HG02571 (cell line): ENCODE data around the gene HIP1.
"Not testable (repeated sequence)": the region's sequence is repeated elsewhere in the genome, so short reads cannot be mapped to it uniquely, and the experiment has no call there.

Source experiments
- ATAC-seq: cut with Tn5 transposase; IDR thresholded peaks from one replicate; pipeline ENCODE4 v1.9.1; 2021; ENCODE audit warnings: mild to moderate bottlenecking, moderate library complexity; ENCODE audit not compliant: unreplicated experiment

Gene HIP1

GRCh38 chr7:75583255-75583654 lies 155.5 kb downstream of the HIP1 start:
- no peak for ATAC-seq

GRCh38 chr7:75579899-75580298 lies 158.8 kb downstream of the HIP1 start:
- ATAC-seq = no peak

GRCh38 chr7:75578081-75578480 lies 160.7 kb downstream of the HIP1 start:
- no peak for ATAC-seq

GRCh38 chr7:75575488-75576121 lies 163.1 kb downstream of the HIP1 start:
- ATAC-seq = no peak

- ATAC-seq = no peak
Measured at GRCh38 chr7:75573477-75574019, 165.2 kb downstream of the HIP1 start.

GRCh38 chr7:75572814-75573213 lies 165.9 kb downstream of the HIP1 start:
- ATAC-seq = no peak

- ATAC-seq = no peak
Measured at GRCh38 chr7:75572396-75572795, 166.3 kb downstream of the HIP1 start.

- no peak for ATAC-seq
Measured at GRCh38 chr7:75571209-75571608, 167.5 kb downstream of the HIP1 start.

GRCh38 chr7:75569629-75570282 lies 169.0 kb downstream of the HIP1 start:
- ATAC-seq = not testable (repeated sequence)

- no peak for ATAC-seq
Measured at GRCh38 chr7:75567948-75568595, 170.7 kb downstream of the HIP1 start.

GRCh38 chr7:75565132-75565837 lies 173.5 kb downstream of the HIP1 start:
- no peak for ATAC-seq

GRCh38 chr7:75563171-75563570 lies 175.6 kb downstream of the HIP1 start:
- no peak for ATAC-seq

GRCh38 chr7:75559976-75560365 lies 178.8 kb downstream of the HIP1 start:
- no peak for ATAC-seq

- no peak for ATAC-seq
Measured at GRCh38 chr7:75559355-75559975, 179.3 kb downstream of the HIP1 start.

- ATAC-seq = not testable (repeated sequence)
Measured at GRCh38 chr7:75556835-75557234, 181.9 kb downstream of the HIP1 start.

GRCh38 chr7:75555736-75556135 lies 183.0 kb downstream of the HIP1 start:
- ATAC-seq = no peak

- ATAC-seq = no peak
Measured at GRCh38 chr7:75546237-75547015, 192.3 kb downstream of the HIP1 start.

GRCh38 chr7:75537731-75538130 lies 201.0 kb downstream of the HIP1 start:
- no peak for ATAC-seq

GRCh38 chr7:75536940-75537538 lies 201.7 kb downstream of the HIP1 start:
- ATAC-seq = no peak

- no peak for ATAC-seq
Measured at GRCh38 chr7:75536491-75536890, 202.2 kb downstream of the HIP1 start.
